ENCODE data around the gene C1QB. TPM values are rescaled to one million over a fixed set of nuclear protein-coding genes. Genes with fewer than 3 reads are reported as not detected.

The C1QB gene
- total and polyA plus RNA-seq, 2 of the 8 experiments (the other 6 are each of a cell fraction or from before 2014, with no cell fraction given) = not detected

- no peak overlapping the region for H4K5ac ChIP-seq (ENCODE audit: insufficient read length, low read depth, low read length)
- H3K4me1 ChIP-seq (replicated peaks in 1 of 4; ENCODE audit: control insufficient read depth in 3 of 4, insufficient read depth in 4 of 4, low read length in 3 of 4) = no peaks in the 10 kb centered on the region
- no peak overlapping the region for H3K27ac ChIP-seq (ENCODE audit: low read depth, low read length)
- no peak for DNase-seq (ENCODE audit: low read depth in 1 of 2, low spot score in 2 of 2)
- no peak overlapping the region for H3K9ac ChIP-seq (replicated peaks in 1 of 4; ENCODE audit: extremely low read depth in 1 of 4, low read depth in 3 of 4, low read length in 3 of 4)
- no peaks in the 10 kb centered on the region for H3K79me1 ChIP-seq (ENCODE audit: low read depth, low read length)
- H3K23ac ChIP-seq (ENCODE audit: insufficient read length) = no peak overlapping the region
- ChIA-PET CTCF (ENCODE audit: partially characterized antibody) (interaction anchor here (1.3 kb wide), 2 partner anchors 13 to 239 kb away, joined by 3 to 6 read pairs; no protein-coding TSS in a partner anchor), POLR2A (ENCODE audit: partially characterized antibody) (no interaction called here)
- H3K27me3 ChIP-seq (replicated peaks in 1 of 4; ENCODE audit: control insufficient read depth in 3 of 4, extremely low read depth in 1 of 4, insufficient read depth in 3 of 4, low read length in 3 of 4) = no peaks in the 10 kb centered on the region
- no peak overlapping the region for H2AFZ ChIP-seq (ENCODE audit: low read length)
- H3K4me3 ChIP-seq (ENCODE audit: extremely low read depth in 1 of 4, insufficient read depth in 2 of 4, low read depth in 3 of 4, low read length in 4 of 4) = no peak overlapping the region
- no peak overlapping the region for H3K14ac ChIP-seq (ENCODE audit: insufficient read length)
- 81% methylated on average over 12 of the region's 13 CpGs; no CpG with 5 or more reads in 1 of the 2 experiments for WGBS, 2 experiments (ENCODE audit: extremely low coverage in 1 of 2, insufficient coverage in 1 of 2, insufficient read length in 1 of 2, insufficient replicate concordance in 2 of 2, low coverage in 1 of 2, low lambda C conversion rate in 2 of 2, missing lambda C conversion rate in 1 of 2)
- no peak overlapping the region for H2BK20ac ChIP-seq (ENCODE audit: low read length)
- no peak overlapping the region for H2AK5ac ChIP-seq (ENCODE audit: low read depth, low read length)
- H3K18ac ChIP-seq (ENCODE audit: extremely low read depth, low read length) = no peak overlapping the region
- no peaks in the 10 kb centered on the region for H3K9me3 ChIP-seq (ENCODE audit: insufficient read depth in 2 of 2, low read depth in 1 of 2, low read length in 1 of 2)
- H3K56ac ChIP-seq (replicated peaks; ENCODE audit: insufficient read length, low read depth, low read length) = no peak overlapping the region
- H2BK15ac ChIP-seq (ENCODE audit: low read length) = no peak overlapping the region
- no peak overlapping the region for H3K4ac ChIP-seq (replicated peaks; ENCODE audit: insufficient read length, low read depth, low read length)
- no peak overlapping the region for H2BK12ac ChIP-seq (ENCODE audit: low read depth, low read length)
- no peaks in the 10 kb centered on the region; a peak in 1 of 8 replicates for H3K36me3 ChIP-seq (ENCODE audit: control insufficient read depth in 2 of 4, insufficient read depth in 4 of 4, low read length in 3 of 4)
- H2BK5ac ChIP-seq (ENCODE audit: low read depth, low read length) = no peak overlapping the region
- no peaks in the 10 kb centered on the region for H3K23me2 ChIP-seq (ENCODE audit: low read depth, low read length)
- H4K91ac ChIP-seq (replicated peaks; ENCODE audit: insufficient read length, low read length) = no peak overlapping the region
- no peaks in the 10 kb centered on the region for H4K20me1 ChIP-seq (replicated peaks in 1 of 2; ENCODE audit: control insufficient read depth in 1 of 2, insufficient read depth in 2 of 2, low read length in 2 of 2)
- FAIRE-seq = no peak
- H4K8ac ChIP-seq (ENCODE audit: extremely low read depth, insufficient read depth, low read length) = no peak overlapping the region
- H3K4me2 ChIP-seq (ENCODE audit: insufficient read depth in 1 of 2, low read depth in 2 of 2, low read length in 2 of 2) = no peak overlapping the region
- H3K79me2 ChIP-seq (ENCODE audit: control insufficient read depth in 1 of 2, insufficient read depth in 2 of 2, low read length in 2 of 2) = no peaks in the 10 kb centered on the region
- no peak overlapping the region for H2BK120ac ChIP-seq (replicated peaks; ENCODE audit: low read depth, low read length)
- TF ChIP-seq MAFK (IDR thresholded peaks at IDR 0.05; ENCODE audit: low read depth, low read length) (no peak), E2F6 (IDR thresholded peaks at IDR 0.05) (no peak), HDAC2 (IDR thresholded peaks at IDR 0.05; ENCODE audit: borderline replicate concordance in 1 of 2, low read depth in 2 of 2, low read length in 2 of 2) (no peak), KDM4A (IDR thresholded peaks at IDR 0.05; ENCODE audit: low read depth, low read length, severe bottlenecking) (no peak), EZH2 (IDR thresholded peaks at IDR 0.05; ENCODE audit: low read depth, low read length, severe bottlenecking) (no peak), JUND (IDR thresholded peaks at IDR 0.05; ENCODE audit: low read length) (no peak), ATF2 (IDR thresholded peaks at IDR 0.05; ENCODE audit: low read length) (no peak)
These were observed 38.2 kb downstream of the C1QB start for GRCh38 chr1:22691031-22691753.
